ENCODE results near the gene MAPKAP1. TPM values are rescaled to one million over a fixed set of nuclear protein-coding genes. Genes with fewer than 3 reads are reported as not detected.

The MAPKAP1 gene
- total and polyA plus RNA-seq, 2 experiments from 2014 or later = 68.5 to 74.5 TPM

DNA sequence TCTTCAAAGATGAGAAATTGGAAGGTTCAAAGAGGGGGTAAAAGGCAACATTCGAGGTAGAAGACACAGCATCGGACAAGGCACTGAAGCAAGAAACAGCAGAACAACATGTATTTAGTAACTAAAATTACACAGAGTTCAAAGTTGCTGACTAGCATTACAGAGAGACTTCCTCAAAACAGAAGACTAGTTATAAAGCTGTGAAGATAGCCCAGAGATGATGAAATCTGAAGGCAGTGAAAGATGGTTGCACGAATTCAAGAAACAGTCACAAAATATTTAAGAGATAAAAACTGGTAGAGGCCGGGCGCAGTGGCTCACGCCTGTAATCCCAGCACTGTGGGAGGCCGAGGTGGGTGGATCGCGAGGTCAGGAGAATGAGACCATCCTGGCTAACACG is 16.3 kb downstream of the MAPKAP1 start:
- H3K4me1 ChIP-seq (ENCODE audit: insufficient read depth) = 0 out of 2 replicates have a peak, but pooled peaks cover 8% of the 10 kb centered on the region
- 96 to 100% methylated on average over 8 to 10 of the region's 10 CpGs for WGBS, 2 experiments (ENCODE audit: low coverage in 1 of 2, low lambda C conversion rate in 2 of 2, missing lambda C conversion rate in 2 of 2)
- H2AFZ ChIP-seq = no peak overlapping the region
- in situ Hi-C loops (cut with MboI) = no loop called here
- no peak overlapping the region for H3K4me2 ChIP-seq (ENCODE audit: unreplicated experiment)
- no peaks in the 10 kb centered on the region for H4K20me1 ChIP-seq (ENCODE audit: insufficient read depth)
- H3F3A ChIP-seq (ENCODE audit: insufficient read depth) = no peaks in the 10 kb centered on the region
- TF ChIP-seq EZH2 (IDR thresholded peaks at IDR 0.05; ENCODE audit: insufficient read depth, poor library complexity, severe bottlenecking) (no peak), EZH2phosphoT487 (IDR thresholded peaks at IDR 0.05; ENCODE audit: insufficient read depth, low read depth) (no peak)
- no peak for DNase-seq
- no peaks in the 10 kb centered on the region for H3K9me3 ChIP-seq (ENCODE audit: low read depth)
- no peaks in the 10 kb centered on the region for H3K27me3 ChIP-seq (replicated peaks; ENCODE audit: insufficient read depth)
- 0 out of 2 replicates have a peak, but pooled peaks cover 6% of the 10 kb centered on the region for H3K36me3 ChIP-seq (ENCODE audit: low read depth)
- no peak overlapping the region for H3K27ac ChIP-seq
- H3K79me2 ChIP-seq (ENCODE audit: insufficient read depth) = peaks cover 100% of the 10 kb centered on the region
- no peak overlapping the region for H3K9ac ChIP-seq
- H3K9me2 ChIP-seq (ENCODE audit: insufficient read depth) = no peaks in the 10 kb centered on the region
- H3K4me3 ChIP-seq = no peak overlapping the region

DNA sequence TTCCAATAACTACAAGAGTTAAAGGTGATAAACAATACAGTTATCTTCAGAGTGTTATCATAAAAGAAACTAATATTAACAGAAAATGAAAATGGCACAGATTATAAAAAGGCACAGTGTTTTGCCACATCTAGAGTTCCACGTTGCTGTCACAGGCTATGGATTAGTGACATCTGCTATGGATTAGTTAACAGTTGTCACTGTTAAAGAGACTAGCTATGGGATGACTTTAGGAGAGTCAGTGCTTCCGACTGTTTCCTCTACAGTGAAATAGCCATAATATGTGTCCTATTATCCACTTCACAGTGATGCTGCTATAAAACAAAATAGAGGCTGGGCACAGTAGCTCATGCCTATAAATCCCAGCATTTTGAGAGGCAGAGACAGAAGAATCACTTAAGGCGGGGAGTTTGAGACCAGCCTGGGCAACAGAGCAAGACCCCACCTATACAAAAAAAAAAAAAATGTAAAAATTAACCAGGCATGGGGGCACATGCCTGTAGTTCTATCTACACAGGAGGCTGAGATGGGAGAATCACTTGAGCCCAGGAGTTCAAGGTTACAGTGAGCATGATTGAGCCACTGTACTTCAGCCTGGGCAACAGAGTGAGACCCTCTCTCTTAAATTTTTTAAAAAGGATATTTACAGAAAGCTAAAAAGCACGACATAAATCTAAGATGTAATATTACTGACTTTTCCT is 19.7 kb downstream of the MAPKAP1 start:
- Histone ChIP-seq H3K9me2 (ENCODE audit: insufficient read depth) (no peaks in the 10 kb centered on the region), H4K20me1 (ENCODE audit: insufficient read depth) (no peaks in the 10 kb centered on the region), H3K4me3 (no peak overlapping the region), H3K9me3 (ENCODE audit: low read depth) (no peaks in the 10 kb centered on the region), H3K4me2 (ENCODE audit: unreplicated experiment) (no peak overlapping the region), H3F3A (ENCODE audit: insufficient read depth) (peaks cover 20% of the 10 kb centered on the region), H3K27me3 (replicated peaks; ENCODE audit: insufficient read depth) (no peaks in the 10 kb centered on the region), H3K36me3 (ENCODE audit: low read depth) (0 out of 2 replicates have a peak, but pooled peaks cover 5% of the 10 kb centered on the region), H3K27ac (no peak overlapping the region), H3K79me2 (ENCODE audit: insufficient read depth) (peaks cover 100% of the 10 kb centered on the region), H3K9ac (no peak overlapping the region), H2AFZ (no peak overlapping the region), H3K4me1 (ENCODE audit: insufficient read depth) (peaks cover 13% of the 10 kb centered on the region)
- no peak for TF ChIP-seq EZH2 (IDR thresholded peaks at IDR 0.05; ENCODE audit: insufficient read depth, poor library complexity, severe bottlenecking)
- no peak for TF ChIP-seq EZH2phosphoT487 (IDR thresholded peaks at IDR 0.05; ENCODE audit: insufficient read depth, low read depth)
- 62 to 71% methylated on average over 4 of the region's 4 CpGs for WGBS, 2 experiments (ENCODE audit: low coverage in 1 of 2, low lambda C conversion rate in 2 of 2, missing lambda C conversion rate in 2 of 2)
- in situ Hi-C loops (cut with MboI) = no loop called here
- no peak for DNase-seq

DNA sequence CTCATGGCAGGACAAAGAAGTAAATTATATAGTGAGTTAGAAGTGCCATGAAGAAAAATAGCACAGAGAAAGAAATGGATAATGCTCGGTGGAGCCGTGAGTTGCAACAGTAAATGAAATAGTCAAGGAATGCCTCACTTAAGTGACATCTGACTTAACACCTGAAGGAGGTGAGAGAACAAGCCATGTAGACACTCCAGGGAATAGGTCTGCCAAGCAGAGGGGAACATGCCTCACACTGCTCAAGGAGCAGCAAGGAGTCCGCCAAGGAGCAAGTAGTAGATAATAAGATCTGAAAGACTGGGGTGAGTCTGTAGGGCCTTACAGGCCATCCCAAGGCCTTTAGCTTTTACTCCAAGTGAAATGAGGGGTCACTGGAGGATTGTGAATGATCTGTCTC is 21.8 kb downstream of the MAPKAP1 start:
- no peaks in the 10 kb centered on the region for H3K27me3 ChIP-seq (replicated peaks; ENCODE audit: insufficient read depth)
- H3F3A ChIP-seq (ENCODE audit: insufficient read depth) = peaks cover 20% of the 10 kb centered on the region
- no peaks in the 10 kb centered on the region for H3K9me2 ChIP-seq (ENCODE audit: insufficient read depth)
- H3K4me3 ChIP-seq = no peak overlapping the region
- H3K27ac ChIP-seq = no peak overlapping the region
- H3K9me3 ChIP-seq (ENCODE audit: low read depth) = no peaks in the 10 kb centered on the region
- H3K79me2 ChIP-seq (ENCODE audit: insufficient read depth) = peaks cover 100% of the 10 kb centered on the region
- no peak overlapping the region for H3K9ac ChIP-seq
- H3K4me2 ChIP-seq (ENCODE audit: unreplicated experiment) = no peak overlapping the region
- DNase-seq = no peak
- H3K36me3 ChIP-seq (ENCODE audit: low read depth) = 0 out of 2 replicates have a peak, but pooled peaks cover 6% of the 10 kb centered on the region
- 99 to 100% methylated on average over 3 of the region's 3 CpGs for WGBS, 2 experiments (ENCODE audit: low coverage in 1 of 2, low lambda C conversion rate in 2 of 2, missing lambda C conversion rate in 2 of 2)
- peaks cover 19% of the 10 kb centered on the region for H3K4me1 ChIP-seq (ENCODE audit: insufficient read depth)
- H2AFZ ChIP-seq = no peak overlapping the region
- in situ Hi-C loops (cut with MboI) = no loop called here
- no peaks in the 10 kb centered on the region for H4K20me1 ChIP-seq (ENCODE audit: insufficient read depth)
- TF ChIP-seq EZH2 (IDR thresholded peaks at IDR 0.05; ENCODE audit: insufficient read depth, poor library complexity, severe bottlenecking) (no peak), EZH2phosphoT487 (IDR thresholded peaks at IDR 0.05; ENCODE audit: insufficient read depth, low read depth) (no peak)

DNA sequence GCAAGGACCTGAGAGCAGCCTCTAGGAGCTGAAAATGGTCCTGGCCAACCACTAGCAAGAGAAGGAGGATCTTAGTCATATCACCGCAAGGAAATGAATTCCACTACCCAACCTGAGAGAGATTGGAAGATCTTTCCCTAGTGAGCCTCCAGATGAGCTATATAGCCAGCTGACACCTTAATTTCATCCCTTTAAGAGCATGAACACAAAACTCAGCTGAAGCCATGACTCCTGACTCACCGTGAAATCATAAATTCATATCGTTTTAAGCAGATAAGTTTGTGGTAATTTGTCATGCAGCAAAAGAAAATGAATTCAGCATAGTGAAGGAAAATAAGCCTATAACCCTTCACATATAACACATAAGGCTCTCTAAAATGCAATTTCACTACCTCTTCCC is 23.5 kb downstream of the MAPKAP1 start:
- no peak for TF ChIP-seq EZH2phosphoT487 (IDR thresholded peaks at IDR 0.05; ENCODE audit: insufficient read depth, low read depth)
- no peak for TF ChIP-seq EZH2 (IDR thresholded peaks at IDR 0.05; ENCODE audit: insufficient read depth, poor library complexity, severe bottlenecking)
- Histone ChIP-seq H3F3A (ENCODE audit: insufficient read depth) (peaks cover 20% of the 10 kb centered on the region), H3K27ac (peak overlapping the region; percentile 42; the same call in 1 of the 2 replicates), H3K9ac (no peak overlapping the region), H3K4me2 (ENCODE audit: unreplicated experiment) (peak overlapping the region; percentile 41), H2AFZ (no peak overlapping the region), H3K79me2 (ENCODE audit: insufficient read depth) (peaks cover 100% of the 10 kb centered on the region), H3K9me2 (ENCODE audit: insufficient read depth) (no peaks in the 10 kb centered on the region), H4K20me1 (ENCODE audit: insufficient read depth) (no peaks in the 10 kb centered on the region), H3K4me3 (no peak overlapping the region), H3K4me1 (ENCODE audit: insufficient read depth) (peaks cover 19% of the 10 kb centered on the region), H3K36me3 (ENCODE audit: low read depth) (0 out of 2 replicates have a peak, but pooled peaks cover 6% of the 10 kb centered on the region), H3K27me3 (replicated peaks; ENCODE audit: insufficient read depth) (no peaks in the 10 kb centered on the region), H3K9me3 (ENCODE audit: low read depth) (no peaks in the 10 kb centered on the region)
- in situ Hi-C loops (cut with MboI) = no loop called here
- 53 to 55% methylated on average over 3 of the region's 3 CpGs for whole genome bisulfite sequencing, 2 experiments (ENCODE audit: low coverage in 1 of 2, low lambda C conversion rate in 2 of 2, missing lambda C conversion rate in 2 of 2)
- DNase-seq = peak; percentile 61

Data from GM23248 (cell line).